ENCODE measurements around the gene LCN6.

DNA sequence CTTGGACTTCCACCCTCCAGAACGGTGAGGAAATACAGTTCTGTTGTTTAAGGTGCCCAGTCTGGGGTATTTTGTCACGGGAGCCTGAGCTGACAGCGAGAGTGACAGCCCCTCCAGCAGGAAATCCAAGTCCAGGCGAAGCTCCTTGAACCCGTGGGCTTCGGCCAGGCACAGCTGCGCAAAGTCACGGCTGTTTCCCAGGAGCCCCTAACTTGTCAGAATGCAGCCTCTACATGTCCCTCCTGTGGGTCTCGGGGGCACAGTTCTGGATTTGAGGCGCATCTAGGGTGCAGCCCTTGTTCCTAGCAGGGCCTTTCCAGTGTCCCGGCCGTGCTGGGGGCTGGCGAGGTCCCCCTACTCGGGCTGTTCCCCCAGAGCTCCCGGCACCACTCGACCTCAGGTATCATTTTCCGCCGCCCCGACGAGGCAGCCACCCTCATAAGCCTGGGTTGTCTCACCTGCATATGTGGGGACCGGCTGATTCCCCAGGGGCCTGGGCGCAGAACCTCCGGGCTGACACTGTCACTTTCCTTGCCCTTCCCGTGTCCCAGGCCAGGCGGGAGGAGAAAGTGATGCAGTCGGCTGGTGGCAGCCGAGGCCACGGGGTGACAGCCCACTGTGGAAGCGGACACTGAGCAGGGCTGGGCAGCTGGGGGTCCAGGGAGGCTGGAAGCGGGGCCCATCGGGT, 5.2 kb upstream of the LCN6 start:
- TF ChIP-seq YY1 (IDR thresholded peaks at IDR 0.05; ENCODE audit: insufficient read depth, insufficient read length): no peak
- TF ChIP-seq ZNF274 (IDR thresholded peaks at IDR 0.05; ENCODE audit: low read depth, low read length): no peak
- no peak for TF ChIP-seq SUZ12 (IDR thresholded peaks at IDR 0.05; ENCODE audit: extremely low read depth, insufficient read depth, insufficient read length)

Data from NT2/D1 (cell line).